ENCODE measurements around the gene KITLG. TPM values are rescaled to one million over a fixed set of nuclear protein-coding genes. Genes with fewer than 3 reads are reported as not detected.

KITLG gene
- total and polyA plus RNA-seq, 2 of the 8 experiments (the other 6 are each of a cell fraction or from before 2014, with no cell fraction given), result 1.3 to 7.8 TPM

GRCh38 chr12:88595697-88596096 is 15.4 kb upstream of the KITLG start:
- Histone ChIP-seq H3K9me3 (ENCODE audit: insufficient read depth in 2 of 2, low read depth in 1 of 2, low read length in 1 of 2) (no peaks in the 10 kb centered on the region), H3K4me2 (ENCODE audit: insufficient read depth in 1 of 2, low read depth in 2 of 2, low read length in 2 of 2) (no peak overlapping the region), H2BK15ac (ENCODE audit: low read length) (no peak overlapping the region), H2AFZ (ENCODE audit: low read length) (no peak overlapping the region), H3K79me1 (ENCODE audit: low read depth, low read length) (no peaks in the 10 kb centered on the region), H3K4me3 (ENCODE audit: extremely low read depth in 1 of 4, insufficient read depth in 2 of 4, low read depth in 3 of 4, low read length in 4 of 4) (no peak overlapping the region), H2AK5ac (ENCODE audit: low read depth, low read length) (no peak overlapping the region), H4K8ac (ENCODE audit: extremely low read depth, insufficient read depth, low read length) (no peak overlapping the region), H3K36me3 (ENCODE audit: control insufficient read depth in 2 of 4, insufficient read depth in 4 of 4, low read length in 3 of 4) (no peaks in the 10 kb centered on the region), H2BK12ac (ENCODE audit: low read depth, low read length) (no peak overlapping the region), H2BK20ac (ENCODE audit: low read length) (no peak overlapping the region), H4K20me1 (replicated peaks in 1 of 2; ENCODE audit: control insufficient read depth in 1 of 2, insufficient read depth in 2 of 2, low read length in 2 of 2) (no peaks in the 10 kb centered on the region), H3K56ac (replicated peaks; ENCODE audit: insufficient read length, low read depth, low read length) (no peak overlapping the region), H3K27ac (ENCODE audit: low read depth, low read length) (no peak overlapping the region), H4K91ac (replicated peaks; ENCODE audit: insufficient read length, low read length) (no peak overlapping the region), H3K18ac (ENCODE audit: extremely low read depth, low read length) (no peak overlapping the region), H3K4ac (replicated peaks; ENCODE audit: insufficient read length, low read depth, low read length) (no peak overlapping the region), H4K5ac (ENCODE audit: insufficient read length, low read depth, low read length) (no peak overlapping the region), H3K4me1 (replicated peaks in 1 of 4; ENCODE audit: control insufficient read depth in 3 of 4, insufficient read depth in 4 of 4, low read length in 3 of 4) (peaks cover 0 to 2% (median 0%) of the 10 kb centered on the region in 4 experiments; a peak in 1 of 7 replicates), H3K9ac (replicated peaks in 1 of 4; ENCODE audit: extremely low read depth in 1 of 4, low read depth in 3 of 4, low read length in 3 of 4) (no peak overlapping the region), H3K14ac (ENCODE audit: insufficient read length) (no peak overlapping the region), H3K23ac (ENCODE audit: insufficient read length) (no peak overlapping the region), H2BK5ac (ENCODE audit: low read depth, low read length) (no peak overlapping the region), H3K79me2 (ENCODE audit: control insufficient read depth in 1 of 2, insufficient read depth in 2 of 2, low read length in 2 of 2) (no peaks in the 10 kb centered on the region), H2BK120ac (replicated peaks; ENCODE audit: low read depth, low read length) (no peak overlapping the region), H3K23me2 (ENCODE audit: low read depth, low read length) (no peaks in the 10 kb centered on the region), H3K27me3 (replicated peaks in 1 of 4; ENCODE audit: control insufficient read depth in 3 of 4, extremely low read depth in 1 of 4, insufficient read depth in 3 of 4, low read length in 3 of 4) (no peaks in the 10 kb centered on the region)
- ChIA-PET CTCF (ENCODE audit: partially characterized antibody) (interaction anchor here (1.4 to 2.5 kb wide), 3 partner anchors 9 to 398 kb away, joined by 5 to 7 read pairs (median 5); partner anchors contain the start of gene KITLG), POLR2A (ENCODE audit: partially characterized antibody) (interaction anchor here (1.2 kb wide), 1 partner anchor 15 kb away, joined by 3 read pairs; the partner anchor contains the start of gene KITLG)
- no peak for FAIRE-seq
- DNase-seq (ENCODE audit: low read depth in 1 of 2, low spot score in 2 of 2), result no peak
- TF ChIP-seq MAX (IDR thresholded peaks at IDR 0.05) (no peak), POU5F1 (IDR thresholded peaks at IDR 0.05; ENCODE audit: low read depth, low read length) (no peak), KDM5A (IDR thresholded peaks at IDR 0.05; ENCODE audit: low read length) (no peak), KDM4A (IDR thresholded peaks at IDR 0.05; ENCODE audit: low read depth, low read length, severe bottlenecking) (no peak), BACH1 (IDR thresholded peaks at IDR 0.05; ENCODE audit: low read length) (no peak), FOSL1 (IDR thresholded peaks at IDR 0.05; ENCODE audit: insufficient read depth, low read depth, low read length) (no peak), SAP30 (IDR thresholded peaks at IDR 0.05; ENCODE audit: insufficient read depth, insufficient replicate concordance, low read length) (no peak), BRCA1 (IDR thresholded peaks at IDR 0.05; ENCODE audit: low read depth, low read length) (no peak), TAF1 (IDR thresholded peaks at IDR 0.05; ENCODE audit: low read depth, low read length) (no peak), BCL11A (IDR thresholded peaks at IDR 0.05; ENCODE audit: low read depth in 2 of 2, low read length in 2 of 2) (no peak), JUN (IDR thresholded peaks at IDR 0.05; ENCODE audit: low read depth, low read length) (no peak), RNF2 (IDR thresholded peaks at IDR 0.05; ENCODE audit: borderline replicate concordance, low read depth, low read length, missing control alignments, poor library complexity, severe bottlenecking) (no peak)
